RCC 7860 (cell line): ENCODE data around the gene CYBC1.
"Not testable (repeated sequence)": the region's sequence is repeated elsewhere in the genome, so short reads cannot be mapped to it uniquely, and the experiment has no call there.

Source experiments
- DNase-seq: peaks from one replicate; pipeline ENCODE4 v3.0.0-alpha.2; 2015; ENCODE audit warnings: low spot score
- FAIRE-seq: peaks from 2 replicates; lab custom pipeline; 2012; peaks lifted over from hg19 to GRCh38; lab: Jason Lieb, UNC

CYBC1 gene

GRCh38 chr17:82435601-82436583, 14.7 kb downstream of the CYBC1 start:
- DNase-seq: peak; percentile 39
- no peak for FAIRE-seq

- DNase-seq: peak; percentile 66
- no peak for FAIRE-seq
Measured at GRCh38 chr17:82435103-82435502, 15.4 kb downstream of the CYBC1 start.

- FAIRE-seq (no peak), DNase-seq (no peak)
Measured at GRCh38 chr17:82434216-82434565, 16.4 kb downstream of the CYBC1 start.

GRCh38 chr17:82433560-82434215, 16.9 kb downstream of the CYBC1 start:
- no peak for DNase-seq
- no peak for FAIRE-seq

- FAIRE-seq (no peak), DNase-seq (no peak)
Measured at GRCh38 chr17:82432017-82432416, 18.5 kb downstream of the CYBC1 start.

DNA sequence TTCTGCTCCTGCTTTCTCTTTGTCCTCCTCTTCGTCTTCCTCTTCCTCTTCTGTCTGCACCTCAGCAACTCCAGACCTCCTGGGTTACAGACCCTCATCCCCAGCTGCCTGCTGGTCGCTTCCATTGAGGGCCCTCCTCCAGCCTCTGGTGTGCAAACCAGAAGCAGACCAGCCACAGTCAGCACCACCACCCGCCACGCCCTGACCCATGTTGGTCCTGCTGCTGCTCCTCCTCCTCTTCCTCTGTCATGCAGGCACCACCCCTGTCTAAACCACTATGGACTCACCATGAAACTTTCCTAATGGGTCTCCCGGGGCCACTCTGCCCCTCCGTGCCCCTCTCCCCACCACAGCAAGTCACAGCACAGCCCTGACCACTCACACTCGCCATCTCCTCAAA, 20.7 kb downstream of the CYBC1 start:
- no peak for DNase-seq
- FAIRE-seq: no peak

- FAIRE-seq (no peak), DNase-seq (no peak)
Measured at GRCh38 chr17:82428546-82428945, 22.0 kb downstream of the CYBC1 start.

GRCh38 chr17:82424863-82425159, 25.7 kb downstream of the CYBC1 start:
- FAIRE-seq (no peak), DNase-seq (no peak)

GRCh38 chr17:82424001-82424862, 26.3 kb downstream of the CYBC1 start:
- no peak for FAIRE-seq
- DNase-seq: no peak

DNA sequence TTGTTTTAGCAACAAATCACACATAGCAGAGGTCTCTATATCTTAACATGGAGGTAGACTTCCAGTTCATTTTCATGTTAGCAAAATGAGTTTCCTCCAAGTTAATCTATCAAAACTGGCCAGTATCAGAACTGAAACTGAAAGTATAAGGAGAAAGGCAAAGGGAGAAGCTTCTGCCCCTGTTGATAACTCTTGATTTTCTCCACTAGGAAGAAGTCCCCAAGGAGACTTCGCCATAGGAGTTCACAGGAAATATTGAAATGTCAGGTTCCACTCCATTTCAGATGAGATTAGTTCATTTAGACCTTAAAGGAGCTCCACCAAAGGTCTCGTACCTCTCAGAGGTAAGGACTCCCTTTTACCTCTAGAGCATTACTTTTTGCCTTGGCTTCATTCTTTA, 31.0 kb downstream of the CYBC1 start:
- FAIRE-seq (no peak), DNase-seq (no peak)

GRCh38 chr17:82418001-82418986, 32.3 kb downstream of the CYBC1 start, which contains the start of the genes HEXD and OGFOD3:
HEXD (plus strand) TSS chr17:82418347; CDS start chr17:82419800, 1,453 bp downstream.
OGFOD3 (minus strand) TSS chr17:82418586; CDS start chr17:82418485, 101 bp downstream.
- DNase-seq (peak; percentile 58), FAIRE-seq (no peak)

DNA sequence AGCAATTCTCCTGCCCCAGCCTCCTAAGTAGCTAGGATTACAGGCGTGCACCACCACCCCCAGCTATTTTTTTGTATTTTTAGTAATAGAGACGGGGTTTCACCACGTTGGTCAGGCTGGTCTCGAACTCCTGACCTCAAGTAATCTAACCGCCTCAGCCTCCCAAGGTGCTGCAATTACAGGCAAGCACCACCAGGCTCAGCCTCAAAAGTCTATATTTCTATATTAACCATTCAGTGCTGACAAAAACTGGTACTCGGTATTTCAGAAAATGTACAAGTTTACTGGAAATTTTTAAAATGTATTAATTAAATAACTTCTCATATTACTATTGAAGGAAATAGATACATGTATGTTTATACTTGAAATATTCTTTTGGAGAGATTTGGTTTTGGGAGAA, 33.8 kb downstream of the CYBC1 start:
- DNase-seq (no peak), FAIRE-seq (no peak)

- DNase-seq: no peak
- no peak for FAIRE-seq
Measured at GRCh38 chr17:82416264-82416663, 34.3 kb downstream of the CYBC1 start.

GRCh38 chr17:82415786-82416185, 34.8 kb downstream of the CYBC1 start:
- DNase-seq: no peak
- no peak for FAIRE-seq

- FAIRE-seq (no peak), DNase-seq (no peak)
Measured at GRCh38 chr17:82415336-82415735, 35.2 kb downstream of the CYBC1 start.

- DNase-seq: no peak
- no peak for FAIRE-seq
Measured at GRCh38 chr17:82414548-82415281, 35.8 kb downstream of the CYBC1 start.

DNA sequence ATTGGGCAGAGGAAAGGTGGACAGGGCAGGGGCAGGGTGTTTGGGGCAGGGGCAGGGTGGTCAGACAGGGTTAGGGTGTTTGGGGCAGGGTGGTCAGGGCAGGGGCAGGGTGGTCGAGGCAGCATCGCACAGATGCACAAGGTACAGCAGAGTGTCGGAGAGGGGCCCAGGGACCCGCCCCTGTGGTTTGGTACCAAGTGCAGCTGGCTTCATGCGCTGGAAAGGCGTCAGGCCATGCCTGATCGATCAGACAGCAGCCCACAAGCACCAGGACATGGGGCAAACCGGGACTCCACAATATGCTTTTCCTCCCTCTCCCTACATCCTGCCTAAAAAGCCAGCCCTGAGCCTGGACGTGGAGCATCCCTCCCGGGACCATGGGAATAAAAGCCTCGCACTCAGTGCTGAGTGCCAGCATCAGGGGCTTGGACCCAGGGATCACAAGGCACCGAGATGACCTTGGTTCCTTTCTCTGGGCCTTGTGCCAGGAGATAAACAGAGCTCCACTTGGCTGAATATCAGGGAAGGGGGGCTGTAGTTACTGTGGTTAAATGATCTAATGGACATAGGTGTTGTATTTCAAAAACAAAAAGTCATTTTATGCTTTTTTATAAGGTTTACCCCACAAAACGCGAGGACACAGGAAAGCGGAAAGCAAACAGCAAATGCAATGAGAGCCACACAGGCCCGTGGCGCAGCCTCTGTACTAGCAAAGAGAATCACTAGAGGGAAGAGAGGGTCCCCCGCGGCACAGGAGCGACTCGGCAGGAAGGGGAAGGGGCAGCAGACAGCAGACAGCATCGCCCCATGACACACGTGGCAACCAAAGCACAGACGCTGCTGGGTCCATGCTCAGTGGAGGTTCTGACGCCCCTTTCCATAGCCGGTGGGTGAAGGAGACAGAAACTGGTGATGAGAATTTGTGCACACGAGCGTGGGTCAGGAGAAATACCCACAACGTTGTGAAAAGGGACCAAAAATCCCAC, 37.7 kb downstream of the CYBC1 start:
- DNase-seq: no peak
- no peak for FAIRE-seq

- not testable (repeated sequence) for DNase-seq, FAIRE-seq
Measured at GRCh38 chr17:82412081-82412480, 38.5 kb downstream of the CYBC1 start.
